Glutamatergic neuron (in vitro differentiated cells): ENCODE measurements around the gene TRAF2. TPM values are rescaled to one million over a fixed set of nuclear protein-coding genes. Genes with fewer than 3 reads are reported as not detected.

Experiments
- DNase-seq: peaks from one replicate; pipeline ENCODE4 v3.0.0; 2022
- H3K27ac Mint-ChIP-seq: one replicate; pipeline ENCODE4 v1.8.0; 2020; ENCODE audit warnings: mild to moderate bottlenecking, mixed read lengths, inconsistent platforms; ENCODE audit not compliant: unreplicated experiment
- H3K27me3 Mint-ChIP-seq: one replicate; pipeline ENCODE4 v1.8.0; 2020; ENCODE audit warnings: mild to moderate bottlenecking, moderate library complexity, mixed read lengths, inconsistent platforms; ENCODE audit not compliant: unreplicated experiment
- H3K36me3 Mint-ChIP-seq: one replicate; pipeline ENCODE4 v1.8.0; 2020; ENCODE audit warnings: mild to moderate bottlenecking, mixed read lengths, inconsistent platforms; ENCODE audit not compliant: unreplicated experiment
- H3K4me1 Mint-ChIP-seq: one replicate; pipeline ENCODE4 v1.8.0; 2020; ENCODE audit warnings: mild to moderate bottlenecking, low read depth, mixed read lengths, inconsistent platforms; ENCODE audit not compliant: unreplicated experiment
- H3K4me3 Mint-ChIP-seq: one replicate; pipeline ENCODE4 v1.8.0; 2020; ENCODE audit warnings: mild to moderate bottlenecking, mixed read lengths, inconsistent platforms; ENCODE audit not compliant: unreplicated experiment
- H3K9me3 Mint-ChIP-seq: one replicate; pipeline ENCODE4 v1.8.0; 2020; ENCODE audit warnings: mild to moderate bottlenecking, moderate library complexity, mixed read lengths, inconsistent platforms; ENCODE audit not compliant: unreplicated experiment
- CTCF ChIP-seq: fragments of 200-600 bp; sonication (generic); IDR thresholded peaks from one replicate; pipeline ENCODE4 v1.5.0; 2021; ENCODE audit not compliant: partially characterized antibody, unreplicated experiment
- total RNA-seq: library from RNA; stranded (reverse); fragmentation: NEBNext Ultra II Directional; extraction: Animal tissue kit (Norgen Biotek cat#: 25700); gene quantifications from one replicate; pipeline ENCODE4 v1.2.1, GENCODE V29; 2021; ENCODE audit not compliant: unreplicated experiment

The TRAF2 gene
- total RNA-seq, 1 donor from 2014 or later, result 27.3 TPM

GRCh38 chr9:136845465-136846260, 40.7 kb upstream of the TRAF2 start:
- Mint-ChIP-seq H3K27me3 (peaks cover 16% of the 10 kb centered on the region), H3K9me3 (peaks cover 10% of the 10 kb centered on the region), H3K4me1 (peaks cover 7% of the 10 kb centered on the region), H3K4me3 (no peak overlapping the region), H3K27ac (no peak overlapping the region), H3K36me3 (no peaks in the 10 kb centered on the region)
- no peak for DNase-seq
- TF ChIP-seq CTCF, result no peak

GRCh38 chr9:136846376-136847087, 39.8 kb upstream of the TRAF2 start:
- no peak for TF ChIP-seq CTCF
- Mint-ChIP-seq H3K27me3 (peaks cover 16% of the 10 kb centered on the region), H3K36me3 (no peaks in the 10 kb centered on the region), H3K4me1 (peaks cover 2% of the 10 kb centered on the region), H3K27ac (no peak overlapping the region), H3K4me3 (no peak overlapping the region), H3K9me3 (peaks cover 10% of the 10 kb centered on the region)
- DNase-seq, result no peak

- H3K4me1 Mint-ChIP-seq, result peaks cover 2% of the 10 kb centered on the region
- peak overlapping the region; percentile 73 for H3K27ac Mint-ChIP-seq
- no peak for TF ChIP-seq CTCF
- H3K9me3 Mint-ChIP-seq, result peaks cover 10% of the 10 kb centered on the region
- H3K36me3 Mint-ChIP-seq, result no peaks in the 10 kb centered on the region
- H3K4me3 Mint-ChIP-seq, result peak overlapping the region; percentile 90
- peak; percentile 64 for DNase-seq
- peaks cover 16% of the 10 kb centered on the region for H3K27me3 Mint-ChIP-seq
These were observed 39.1 kb upstream of the TRAF2 start for GRCh38 chr9:136847088-136847825.

GRCh38 chr9:136847826-136848392, 38.4 kb upstream of the TRAF2 start:
- Mint-ChIP-seq H3K27ac (peak overlapping the region; percentile 73), H3K4me1 (peaks cover 2% of the 10 kb centered on the region), H3K27me3 (peaks cover 16% of the 10 kb centered on the region), H3K36me3 (no peaks in the 10 kb centered on the region), H3K4me3 (peak overlapping the region; percentile 90), H3K9me3 (peaks cover 10% of the 10 kb centered on the region)
- TF ChIP-seq CTCF, result no peak
- peak; percentile 87 for DNase-seq
